ENCODE results near the gene RANBP9. TPM values are rescaled to one million over a fixed set of nuclear protein-coding genes. Genes with fewer than 3 reads are reported as not detected.
A peak's percentile ranks its signal among the peaks of the same experiment; 100 is the strongest.

The RANBP9 gene
- total and polyA plus RNA-seq, 9 of the 15 experiments (the other 6 are each of a cell fraction or from before 2014, with no cell fraction given) = 27.5 to 130 (median 61.5) TPM

- TF ChIP-seq, protein P1, sequence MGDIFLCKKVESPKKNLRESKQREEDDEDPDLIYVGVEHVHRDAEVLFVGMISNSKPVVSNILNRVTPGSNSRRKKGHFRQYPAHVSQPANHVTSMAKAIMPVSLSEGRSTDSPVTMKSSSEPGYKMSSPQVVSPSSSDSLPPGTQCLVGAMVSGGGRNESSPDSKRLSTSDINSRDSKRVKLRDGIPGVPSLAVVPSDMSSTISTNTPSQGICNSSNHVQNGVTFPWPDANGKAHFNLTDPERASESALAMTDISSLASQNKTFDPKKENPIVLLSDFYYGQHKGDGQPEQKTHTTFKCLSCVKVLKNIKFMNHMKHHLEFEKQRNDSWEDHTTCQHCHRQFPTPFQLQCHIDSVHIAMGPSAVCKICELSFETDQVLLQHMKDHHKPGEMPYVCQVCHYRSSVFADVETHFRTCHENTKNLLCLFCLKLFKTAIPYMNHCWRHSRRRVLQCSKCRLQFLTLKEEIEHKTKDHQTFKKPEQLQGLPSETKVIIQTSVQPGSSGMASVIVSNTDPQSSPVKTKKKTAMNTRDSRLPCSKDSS (IDR thresholded peaks at IDR 0.05; ENCODE audit: low read depth, partially characterized antibody) = no peak
- TF ChIP-seq SAFB (IDR thresholded peaks at IDR 0.05; ENCODE audit: borderline replicate concordance, low read depth, low read length) (0 out of 2 replicates have a peak, but pooled peaks have one; percentile 12), RBFOX2 (IDR thresholded peaks at IDR 0.05; ENCODE audit: low read depth, low read length) (peak; percentile 77), ZNF12 (CRISPR knock-in tag; IDR thresholded peaks at IDR 0.05) (no peak), ELK1 (CRISPR knock-in tag; IDR thresholded peaks at IDR 0.05) (no peak), BCLAF1 (IDR thresholded peaks at IDR 0.05; ENCODE audit: borderline replicate concordance in 1 of 2, control insufficient read depth in 1 of 2, low read depth in 2 of 2, low read length in 1 of 2) (no peak), ZNF764 (CRISPR knock-in tag; IDR thresholded peaks at IDR 0.05; ENCODE audit: low read depth) (no peak)
- TF ChIP-seq, protein P2, sequence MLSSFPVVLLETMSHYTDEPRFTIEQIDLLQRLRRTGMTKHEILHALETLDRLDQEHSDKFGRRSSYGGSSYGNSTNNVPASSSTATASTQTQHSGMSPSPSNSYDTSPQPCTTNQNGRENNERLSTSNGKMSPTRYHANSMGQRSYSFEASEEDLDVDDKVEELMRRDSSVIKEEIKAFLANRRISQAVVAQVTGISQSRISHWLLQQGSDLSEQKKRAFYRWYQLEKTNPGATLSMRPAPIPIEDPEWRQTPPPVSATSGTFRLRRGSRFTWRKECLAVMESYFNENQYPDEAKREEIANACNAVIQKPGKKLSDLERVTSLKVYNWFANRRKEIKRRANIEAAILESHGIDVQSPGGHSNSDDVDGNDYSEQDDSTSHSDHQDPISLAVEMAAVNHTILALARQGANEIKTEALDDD (IDR thresholded peaks at IDR 0.05) = 0 out of 2 replicates have a peak, but pooled peaks have one; percentile 2
- TF ChIP-seq, protein P3, sequence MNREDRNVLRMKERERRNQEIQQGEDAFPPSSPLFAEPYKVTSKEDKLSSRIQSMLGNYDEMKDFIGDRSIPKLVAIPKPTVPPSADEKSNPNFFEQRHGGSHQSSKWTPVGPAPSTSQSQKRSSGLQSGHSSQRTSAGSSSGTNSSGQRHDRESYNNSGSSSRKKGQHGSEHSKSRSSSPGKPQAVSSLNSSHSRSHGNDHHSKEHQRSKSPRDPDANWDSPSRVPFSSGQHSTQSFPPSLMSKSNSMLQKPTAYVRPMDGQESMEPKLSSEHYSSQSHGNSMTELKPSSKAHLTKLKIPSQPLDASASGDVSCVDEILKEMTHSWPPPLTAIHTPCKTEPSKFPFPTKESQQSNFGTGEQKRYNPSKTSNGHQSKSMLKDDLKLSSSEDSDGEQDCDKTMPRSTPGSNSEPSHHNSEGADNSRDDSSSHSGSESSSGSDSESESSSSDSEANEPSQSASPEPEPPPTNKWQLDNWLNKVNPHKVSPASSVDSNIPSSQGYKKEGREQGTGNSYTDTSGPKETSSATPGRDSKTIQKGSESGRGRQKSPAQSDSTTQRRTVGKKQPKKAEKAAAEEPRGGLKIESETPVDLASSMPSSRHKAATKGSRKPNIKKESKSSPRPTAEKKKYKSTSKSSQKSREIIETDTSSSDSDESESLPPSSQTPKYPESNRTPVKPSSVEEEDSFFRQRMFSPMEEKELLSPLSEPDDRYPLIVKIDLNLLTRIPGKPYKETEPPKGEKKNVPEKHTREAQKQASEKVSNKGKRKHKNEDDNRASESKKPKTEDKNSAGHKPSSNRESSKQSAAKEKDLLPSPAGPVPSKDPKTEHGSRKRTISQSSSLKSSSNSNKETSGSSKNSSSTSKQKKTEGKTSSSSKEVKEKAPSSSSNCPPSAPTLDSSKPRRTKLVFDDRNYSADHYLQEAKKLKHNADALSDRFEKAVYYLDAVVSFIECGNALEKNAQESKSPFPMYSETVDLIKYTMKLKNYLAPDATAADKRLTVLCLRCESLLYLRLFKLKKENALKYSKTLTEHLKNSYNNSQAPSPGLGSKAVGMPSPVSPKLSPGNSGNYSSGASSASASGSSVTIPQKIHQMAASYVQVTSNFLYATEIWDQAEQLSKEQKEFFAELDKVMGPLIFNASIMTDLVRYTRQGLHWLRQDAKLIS (CRISPR knock-in tag; IDR thresholded peaks at IDR 0.05) = peak; percentile 78; the same call in 1 of the 2 replicates
- TF ChIP-seq, protein P4, sequence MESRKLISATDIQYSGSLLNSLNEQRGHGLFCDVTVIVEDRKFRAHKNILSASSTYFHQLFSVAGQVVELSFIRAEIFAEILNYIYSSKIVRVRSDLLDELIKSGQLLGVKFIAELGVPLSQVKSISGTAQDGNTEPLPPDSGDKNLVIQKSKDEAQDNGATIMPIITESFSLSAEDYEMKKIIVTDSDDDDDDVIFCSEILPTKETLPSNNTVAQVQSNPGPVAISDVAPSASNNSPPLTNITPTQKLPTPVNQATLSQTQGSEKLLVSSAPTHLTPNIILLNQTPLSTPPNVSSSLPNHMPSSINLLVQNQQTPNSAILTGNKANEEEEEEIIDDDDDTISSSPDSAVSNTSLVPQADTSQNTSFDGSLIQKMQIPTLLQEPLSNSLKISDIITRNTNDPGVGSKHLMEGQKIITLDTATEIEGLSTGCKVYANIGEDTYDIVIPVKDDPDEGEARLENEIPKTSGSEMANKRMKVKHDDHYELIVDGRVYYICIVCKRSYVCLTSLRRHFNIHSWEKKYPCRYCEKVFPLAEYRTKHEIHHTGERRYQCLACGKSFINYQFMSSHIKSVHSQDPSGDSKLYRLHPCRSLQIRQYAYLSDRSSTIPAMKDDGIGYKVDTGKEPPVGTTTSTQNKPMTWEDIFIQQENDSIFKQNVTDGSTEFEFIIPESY (CRISPR knock-in tag; IDR thresholded peaks at IDR 0.05) = 0 out of 2 replicates have a peak, but pooled peaks have one; percentile 27
Observed at GRCh38 chr6:13710552-13711323, 897 bp downstream of the RANBP9 start (continued).

All from K562 (cell line).